Cardiac fibroblast (primary cell): ENCODE data around the gene NUSAP1.
"Not testable (repeated sequence)": the region's sequence is repeated elsewhere in the genome, so short reads cannot be mapped to it uniquely, and the experiment has no call there.

Experiments
- DNase-seq, 2 donors: peaks; one replicate each; pipeline versions ENCODE4 v3.0.0 to v3.0.0-alpha.2; 2010; ENCODE audit warnings: low read depth in 2 of 2
- H3K4me3 ChIP-seq, 2 donors: replicated peaks in 1 of 2; 1 replicate in 1 of 2; 2 replicates in 1 of 2; pipeline ENCODE4 v1.5.1; 2011; ENCODE audit warnings: low read depth in 2 of 2, low read length in 2 of 2, mild to moderate bottlenecking in 2 of 2, moderate library complexity in 1 of 2
- TF ChIP-seq, protein P1 (sequence below): IDR thresholded peaks from one replicate; pipeline ENCODE4 v1.5.1; 2011; ENCODE audit warnings: low read depth, mild to moderate bottlenecking, low read length, inconsistent platforms

The NUSAP1 gene

DNA sequence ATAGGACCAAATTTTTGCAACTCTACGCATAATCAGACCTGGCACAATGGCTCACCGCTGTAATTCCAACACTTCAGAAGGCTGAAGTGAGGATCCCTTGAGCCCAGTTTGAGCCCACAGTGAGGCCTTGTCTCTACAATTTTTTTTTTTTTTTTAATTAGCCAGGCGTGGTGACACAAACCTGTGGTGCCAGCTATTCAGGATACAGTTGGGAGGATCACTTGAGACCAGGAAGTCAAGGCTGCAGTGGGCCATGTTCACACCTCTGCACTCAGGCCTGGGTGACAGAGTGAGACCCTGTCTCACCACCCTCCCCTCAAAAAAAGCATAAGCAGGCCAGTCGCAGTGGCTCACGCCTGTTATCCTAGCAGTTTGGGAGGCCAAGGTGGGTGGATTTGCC, 25.0 kb upstream of the NUSAP1 start:
- DNase-seq, result no peak
- H3K4me3 ChIP-seq, result no peak overlapping the region
- TF ChIP-seq, protein P1, sequence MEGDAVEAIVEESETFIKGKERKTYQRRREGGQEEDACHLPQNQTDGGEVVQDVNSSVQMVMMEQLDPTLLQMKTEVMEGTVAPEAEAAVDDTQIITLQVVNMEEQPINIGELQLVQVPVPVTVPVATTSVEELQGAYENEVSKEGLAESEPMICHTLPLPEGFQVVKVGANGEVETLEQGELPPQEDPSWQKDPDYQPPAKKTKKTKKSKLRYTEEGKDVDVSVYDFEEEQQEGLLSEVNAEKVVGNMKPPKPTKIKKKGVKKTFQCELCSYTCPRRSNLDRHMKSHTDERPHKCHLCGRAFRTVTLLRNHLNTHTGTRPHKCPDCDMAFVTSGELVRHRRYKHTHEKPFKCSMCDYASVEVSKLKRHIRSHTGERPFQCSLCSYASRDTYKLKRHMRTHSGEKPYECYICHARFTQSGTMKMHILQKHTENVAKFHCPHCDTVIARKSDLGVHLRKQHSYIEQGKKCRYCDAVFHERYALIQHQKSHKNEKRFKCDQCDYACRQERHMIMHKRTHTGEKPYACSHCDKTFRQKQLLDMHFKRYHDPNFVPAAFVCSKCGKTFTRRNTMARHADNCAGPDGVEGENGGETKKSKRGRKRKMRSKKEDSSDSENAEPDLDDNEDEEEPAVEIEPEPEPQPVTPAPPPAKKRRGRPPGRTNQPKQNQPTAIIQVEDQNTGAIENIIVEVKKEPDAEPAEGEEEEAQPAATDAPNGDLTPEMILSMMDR, result no peak

DNA sequence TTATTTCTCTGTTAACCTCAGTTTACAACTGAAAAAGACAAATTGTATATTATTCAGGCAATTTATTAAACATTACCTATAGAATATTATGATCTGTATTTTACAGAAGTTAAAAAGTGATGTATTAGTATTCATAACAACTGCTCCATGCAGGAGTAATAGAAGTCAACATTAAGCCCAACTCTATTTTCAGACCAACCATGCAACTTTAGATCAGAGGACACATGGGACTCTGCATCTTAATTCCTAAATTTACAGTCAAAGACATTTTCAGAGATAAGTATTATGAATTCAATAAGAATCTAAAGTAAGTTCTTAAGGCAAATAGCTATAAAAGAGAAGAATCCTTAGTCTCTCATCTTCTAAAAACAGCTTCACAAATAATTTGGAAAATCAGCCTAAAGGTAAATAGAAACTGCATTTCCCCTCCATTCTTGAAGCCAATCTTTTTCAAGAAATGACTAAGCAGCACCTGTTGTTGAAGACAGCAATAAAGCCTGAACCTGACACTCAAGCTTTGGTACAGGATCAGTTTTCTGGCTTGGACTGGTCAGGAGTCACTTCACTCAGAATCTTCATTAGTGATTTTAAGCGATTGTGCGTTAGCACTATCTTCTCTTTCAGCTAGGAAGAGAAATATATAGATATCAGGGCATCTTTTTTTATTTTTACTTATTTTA, 23.3 kb upstream of the NUSAP1 start:
- TF ChIP-seq, protein P1, result no peak
- no peak for DNase-seq
- H3K4me3 ChIP-seq, result no peak overlapping the region

DNA sequence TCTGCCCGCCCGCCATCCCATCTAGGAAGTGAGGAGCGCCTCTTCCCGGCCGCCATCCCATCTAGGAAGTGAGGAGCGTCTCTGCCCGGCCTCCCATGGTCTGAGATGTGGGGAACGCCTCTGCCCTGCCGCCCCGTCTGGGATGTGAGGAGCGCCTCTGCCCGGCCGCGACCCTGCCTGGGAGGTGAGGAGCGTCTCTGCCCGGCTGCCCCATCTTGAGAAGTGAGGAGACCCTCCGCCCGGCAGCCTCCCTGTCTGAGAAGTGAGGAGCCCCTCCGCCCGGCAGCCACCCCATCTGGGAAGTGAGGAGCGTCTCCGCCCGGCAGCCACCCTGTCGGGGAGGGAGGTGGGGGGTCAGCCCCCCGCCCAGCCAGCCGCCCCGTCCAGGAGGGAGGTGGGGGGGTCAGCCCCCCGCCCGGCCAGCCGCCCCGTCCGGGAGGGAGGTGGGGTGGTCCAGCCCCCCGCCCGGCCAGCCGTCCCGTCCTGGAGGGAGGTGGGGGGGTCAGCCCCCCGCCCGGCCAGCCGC, 11.8 kb upstream of the NUSAP1 start:
- DNase-seq, H3K4me3 ChIP-seq: not testable (repeated sequence)

DNA sequence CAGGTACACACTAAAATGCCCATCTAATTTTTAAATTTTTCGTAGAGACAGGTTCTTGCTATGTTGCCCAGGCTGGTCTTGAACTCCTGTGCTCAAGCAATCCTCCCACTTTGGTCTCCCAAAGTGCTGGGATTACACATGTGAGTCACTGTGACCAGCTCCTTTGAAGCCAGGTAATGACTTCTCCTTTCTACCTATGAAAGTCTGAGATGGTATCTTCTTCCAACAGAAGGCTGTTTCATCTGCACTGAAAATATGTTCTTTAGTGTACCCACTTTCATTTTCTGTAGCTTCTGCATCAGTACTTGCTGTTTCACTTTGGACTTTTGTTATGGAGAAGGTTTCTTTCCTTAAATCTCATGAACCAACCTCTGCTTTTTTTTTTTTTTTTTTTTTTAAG, 9.1 kb upstream of the NUSAP1 start:
- TF ChIP-seq, protein P1, result no peak
- no peak overlapping the region for H3K4me3 ChIP-seq
- no peak for DNase-seq

DNA sequence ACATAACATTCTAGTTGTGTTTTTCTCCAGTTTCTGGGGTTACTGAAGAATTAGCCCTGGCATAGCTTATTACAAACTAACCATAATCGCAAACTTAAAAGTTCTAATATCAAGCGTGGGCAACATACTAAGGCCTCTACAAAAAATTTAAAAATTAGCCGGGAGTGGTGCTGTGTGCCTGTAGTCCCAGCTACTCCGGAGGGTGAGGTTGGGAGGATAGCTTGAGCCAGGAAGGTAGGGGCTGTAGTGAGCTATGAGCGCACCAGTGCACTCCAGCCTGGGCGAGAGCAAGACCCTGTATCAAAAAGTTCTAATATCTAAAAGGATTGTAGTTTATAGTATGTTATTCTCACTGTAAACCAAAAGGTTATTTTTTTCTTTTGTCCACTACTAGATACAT, 1.4 kb upstream of the NUSAP1 start:
- H3K4me3 ChIP-seq, result peak overlapping the region in 1 of 2 donors; percentile 100

DNA sequence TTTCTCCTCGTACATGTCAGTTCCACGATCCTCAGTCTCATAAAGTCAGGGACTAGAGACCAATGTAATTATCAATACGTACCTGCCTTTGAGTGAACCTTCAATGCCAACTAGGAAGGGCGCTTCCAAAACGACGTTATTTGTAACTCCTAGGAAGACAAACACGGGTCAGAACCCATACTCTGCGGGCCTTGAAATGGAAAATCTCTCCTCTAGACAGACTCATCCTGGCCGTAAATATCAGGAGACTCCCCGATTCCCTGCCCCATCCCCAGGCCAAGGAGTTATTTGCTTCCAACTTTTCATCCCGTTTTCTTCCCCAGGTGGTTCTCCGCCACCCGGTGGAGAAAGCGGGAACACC, 868 bp upstream of the NUSAP1 start:
- peak overlapping the region; percentile 85 to 100 for H3K4me3 ChIP-seq
- peak in 1 of 2 donors; percentile 65 for DNase-seq
- TF ChIP-seq, protein P1, result peak; percentile 77

More for the DNA sequence above, 1.4 kb upstream of the NUSAP1 start:
- DNase-seq, result no peak
- TF ChIP-seq, protein P1, result no peak

DNA sequence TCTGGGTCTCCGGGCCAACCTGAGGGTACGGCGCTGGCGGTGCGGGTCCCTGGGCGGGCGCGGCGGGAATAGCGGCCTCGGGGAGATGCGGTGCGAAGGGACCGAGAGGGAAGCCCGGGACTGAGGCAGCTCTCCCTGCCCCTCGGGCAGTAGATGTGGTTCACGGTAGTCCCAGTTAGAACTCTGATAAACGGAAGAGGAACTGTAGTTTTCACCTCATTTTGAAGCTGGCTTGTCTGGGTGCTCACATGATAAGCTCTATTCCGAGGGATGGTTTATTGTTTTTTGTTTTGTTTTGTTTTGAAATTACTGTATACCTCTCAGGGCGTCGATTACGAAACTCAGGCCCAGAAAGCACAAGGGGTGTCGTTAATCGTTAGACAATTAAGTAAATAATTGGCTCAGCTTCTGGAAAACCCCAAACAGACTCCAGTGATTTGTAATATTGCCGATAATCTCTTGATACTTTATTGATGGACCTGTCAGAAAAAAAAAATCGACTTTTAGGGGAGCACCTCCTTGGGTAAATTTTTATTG, 413 bp downstream of the NUSAP1 start:
- DNase-seq, result no peak
- peak overlapping the region; percentile 85 to 100 for H3K4me3 ChIP-seq
- TF ChIP-seq, protein P1, result no peak
